HepG2 (cell line): ENCODE measurements around the gene MST1. TPM values are rescaled to one million over a fixed set of nuclear protein-coding genes. Genes with fewer than 3 reads are reported as not detected.

Experiments used
- ERF ChIP-seq: IDR thresholded peaks from 2 replicates; pipeline ENCODE4 v1.6.1; 2018; ENCODE audit warnings: missing biosample characterization, missing genetic modification reagents
- GTF3A ChIP-seq: sonication (generic); formaldehyde crosslinking; conservative IDR thresholded peaks from 2 replicates; pipeline ENCODE4 v1.4.0; 2020; ENCODE audit warnings: mild to moderate bottlenecking, missing genetic modification reagents
- HNRNPH1 ChIP-seq: fragments of 200-400 bp; formaldehyde crosslinking; optimal IDR thresholded peaks from 2 replicates; pipeline ENCODE3; 2017; ENCODE audit warnings: mild to moderate bottlenecking, low read depth, low read length
- MXD4 ChIP-seq: IDR thresholded peaks from 2 replicates; pipeline ENCODE4 v1.6.1; 2016; ENCODE audit warnings: mild to moderate bottlenecking, missing biosample characterization, missing genetic modification reagents
- NFYC ChIP-seq: IDR thresholded peaks from 2 replicates; pipeline ENCODE4 v1.6.1; 2016; ENCODE audit warnings: missing genetic modification reagents, missing compliant biosample characterization
- NR2F1 ChIP-seq, 2 experiments: fragments of 450-650 bp in 1 of 2; formaldehyde crosslinking in 1 of 2; IDR thresholded peaks; 2 replicates each; pipeline versions ENCODE4 v1.5.0 to v1.6.1; 2016 to 2020; ENCODE audit warnings: mild to moderate bottlenecking in 1 of 2, missing compliant biosample characterization in 1 of 2, missing genetic modification reagents in 1 of 2, moderate library complexity in 1 of 2
- PCBP1 ChIP-seq: fragments of 200-400 bp; formaldehyde crosslinking; IDR thresholded peaks from 2 replicates; pipeline ENCODE4 v1.6.1; 2017; ENCODE audit warnings: mild to moderate bottlenecking, low read depth, low read length, borderline replicate concordance
- RBM39 ChIP-seq: fragments of 200-400 bp; formaldehyde crosslinking; IDR thresholded peaks from one replicate; pipeline ENCODE4 v1.6.1; 2018; ENCODE audit warnings: antibody characterized with exemption, mild to moderate bottlenecking, low read depth, low read length; ENCODE audit not compliant: poor library complexity, severe bottlenecking
- SKI ChIP-seq: fragments of 450-650 bp; IDR thresholded peaks from one replicate; pipeline ENCODE4 v1.6.1; 2018; ENCODE audit warnings: mild to moderate bottlenecking; ENCODE audit not compliant: partially characterized antibody
- ZFP1 ChIP-seq: IDR thresholded peaks from 2 replicates; pipeline ENCODE4 v1.6.1; 2016
- ZNF382 ChIP-seq: sonication (generic); formaldehyde crosslinking; IDR thresholded peaks from 2 replicates; pipeline ENCODE4 v1.5.0; 2020; ENCODE audit warnings: missing genetic modification reagents, mild to moderate bottlenecking, borderline replicate concordance
- ZNF547 ChIP-seq: sonication (generic); formaldehyde crosslinking; IDR thresholded peaks from 2 replicates; pipeline ENCODE4 v1.5.1; 2020; ENCODE audit warnings: mild to moderate bottlenecking, missing genetic modification reagents
- ZNF557 ChIP-seq: sonication (generic); formaldehyde crosslinking; IDR thresholded peaks from 2 replicates; pipeline ENCODE4 v1.4.0; 2020; ENCODE audit warnings: missing genetic modification reagents
- ZNF766 ChIP-seq: sonication (generic); formaldehyde crosslinking; IDR thresholded peaks from 2 replicates; pipeline ENCODE4 v1.5.0; 2020; ENCODE audit warnings: missing genetic modification reagents, borderline replicate concordance
- polyA plus RNA-seq, 8 experiments: library from polyadenylated mRNA; depleted of rRNA in 3 of 8; stranded (reverse) in 7 of 8; unstranded in 1 of 8; fragments of >200 nt; fragmentation: Illumina TruSeq in 4 of 8; extraction: Trizol in 4 of 8; gene quantifications; 2 replicates each; pipeline versions ENCODE4 v1.2.1 to v1.2.3, GENCODE V29; 2011 to 2016; ENCODE audit warnings: low read depth in 4 of 8, missing spikeins in 1 of 8, mixed read lengths in 1 of 8; ENCODE audit not compliant: insufficient read depth in 1 of 8
- total RNA-seq, 5 experiments: library from RNA; depleted of rRNA; stranded (reverse); fragments of >200 nt; fragmentation: Illumina TruSeq; extraction: Trizol; gene quantifications; 2 replicates each; pipeline ENCODE4 v1.2.3, GENCODE V29; 2016; ENCODE audit warnings: low read depth in 1 of 5
- TF ChIP-seq, protein P1 (sequence below): IDR thresholded peaks from 2 replicates; pipeline ENCODE4 v1.6.1; 2012; ENCODE audit warnings: low read length, improper control_type of control experiment
- TF ChIP-seq, protein P2 (sequence below): IDR thresholded peaks from 2 replicates; pipeline ENCODE4 v1.6.1; 2016; ENCODE audit warnings: low read depth, control low read depth
- TF ChIP-seq, protein P3 (sequence below): sonication (generic); formaldehyde crosslinking; IDR thresholded peaks from 2 replicates; pipeline ENCODE4 v1.4.0; 2020; ENCODE audit warnings: missing genetic modification reagents
- TF ChIP-seq, protein P4 (sequence below): sonication (generic); formaldehyde crosslinking; IDR thresholded peaks from 2 replicates; pipeline ENCODE4 v1.4.0; 2020; ENCODE audit warnings: missing genetic modification reagents
- TF ChIP-seq, protein P5 (sequence below): sonication (generic); formaldehyde crosslinking; IDR thresholded peaks from 2 replicates; pipeline ENCODE4 v1.8.0; 2022; ENCODE audit warnings: mild to moderate bottlenecking, missing genetic modification reagents, moderate library complexity
- TF ChIP-seq, protein P6 (sequence below): sonication (generic); formaldehyde crosslinking; IDR thresholded peaks from 2 replicates; pipeline ENCODE4 v1.5.1; 2020; ENCODE audit warnings: mild to moderate bottlenecking, missing genetic modification reagents, moderate library complexity

Gene MST1
- total and polyA plus RNA-seq, 2 of the 13 experiments (the other 11 are each of a cell fraction or from before 2014, with no cell fraction given): 189 to 452 TPM

DNA sequence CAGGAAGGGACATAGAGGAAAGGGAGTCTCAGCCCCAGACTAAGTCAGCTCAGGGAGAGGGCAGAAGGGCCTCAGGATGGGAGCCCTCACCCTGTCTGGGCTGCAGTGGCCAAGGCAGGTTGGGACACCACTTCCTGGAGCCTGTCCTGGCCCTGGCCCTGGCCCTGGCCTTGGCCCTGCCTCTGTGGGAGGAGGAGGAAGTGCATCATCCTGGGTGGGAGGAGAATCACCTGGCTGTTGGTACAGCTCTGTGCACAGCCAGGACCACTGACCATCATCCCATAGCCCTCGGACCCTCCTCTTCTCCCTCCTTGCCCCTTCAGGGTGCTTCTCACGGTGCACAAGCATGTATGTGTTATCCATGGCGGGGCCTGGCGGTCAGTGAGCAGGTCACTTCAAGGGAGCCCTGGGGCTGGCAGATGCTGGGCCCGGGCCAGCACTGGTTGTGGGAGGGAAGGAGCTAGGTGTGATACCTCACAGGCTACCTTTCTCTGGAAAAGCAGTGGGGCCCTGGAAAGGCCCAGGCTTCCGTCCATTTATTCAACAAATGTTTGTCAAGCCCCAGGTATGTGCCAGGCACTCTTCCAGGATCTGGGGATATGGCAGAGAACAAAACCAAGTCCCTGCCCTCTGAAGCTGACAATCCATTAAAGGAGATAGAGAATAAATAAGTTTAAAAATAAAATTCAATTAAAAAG, 23.3 kb downstream of the MST1 start (continued):
- TF ChIP-seq, protein P1, sequence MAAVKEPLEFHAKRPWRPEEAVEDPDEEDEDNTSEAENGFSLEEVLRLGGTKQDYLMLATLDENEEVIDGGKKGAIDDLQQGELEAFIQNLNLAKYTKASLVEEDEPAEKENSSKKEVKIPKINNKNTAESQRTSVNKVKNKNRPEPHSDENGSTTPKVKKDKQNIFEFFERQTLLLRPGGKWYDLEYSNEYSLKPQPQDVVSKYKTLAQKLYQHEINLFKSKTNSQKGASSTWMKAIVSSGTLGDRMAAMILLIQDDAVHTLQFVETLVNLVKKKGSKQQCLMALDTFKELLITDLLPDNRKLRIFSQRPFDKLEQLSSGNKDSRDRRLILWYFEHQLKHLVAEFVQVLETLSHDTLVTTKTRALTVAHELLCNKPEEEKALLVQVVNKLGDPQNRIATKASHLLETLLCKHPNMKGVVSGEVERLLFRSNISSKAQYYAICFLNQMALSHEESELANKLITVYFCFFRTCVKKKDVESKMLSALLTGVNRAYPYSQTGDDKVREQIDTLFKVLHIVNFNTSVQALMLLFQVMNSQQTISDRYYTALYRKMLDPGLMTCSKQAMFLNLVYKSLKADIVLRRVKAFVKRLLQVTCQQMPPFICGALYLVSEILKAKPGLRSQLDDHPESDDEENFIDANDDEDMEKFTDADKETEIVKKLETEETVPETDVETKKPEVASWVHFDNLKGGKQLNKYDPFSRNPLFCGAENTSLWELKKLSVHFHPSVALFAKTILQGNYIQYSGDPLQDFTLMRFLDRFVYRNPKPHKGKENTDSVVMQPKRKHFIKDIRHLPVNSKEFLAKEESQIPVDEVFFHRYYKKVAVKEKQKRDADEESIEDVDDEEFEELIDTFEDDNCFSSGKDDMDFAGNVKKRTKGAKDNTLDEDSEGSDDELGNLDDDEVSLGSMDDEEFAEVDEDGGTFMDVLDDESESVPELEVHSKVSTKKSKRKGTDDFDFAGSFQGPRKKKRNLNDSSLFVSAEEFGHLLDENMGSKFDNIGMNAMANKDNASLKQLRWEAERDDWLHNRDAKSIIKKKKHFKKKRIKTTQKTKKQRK: no peak
- TF ChIP-seq GTF3A (CRISPR knock-in tag) (no peak), HNRNPH1 (no peak), ZNF766 (CRISPR knock-in tag) (no peak), ZNF557 (no peak), RBM39 (no peak), ZNF547 (no peak), MXD4 (no peak), ZFP1 (CRISPR knock-in tag) (no peak), ZNF382 (CRISPR knock-in tag) (no peak), ERF (CRISPR knock-in tag) (peak; percentile 67; the same call in 1 of the 2 replicates), NR2F1 (CRISPR knock-in tag; IDR thresholded peaks at IDR 0.05) (peak; percentile 26 to 83; a peak in 2 of 4 replicates), SKI (peak; percentile 74), NFYC (CRISPR knock-in tag) (no peak), PCBP1 (no peak)
- TF ChIP-seq, protein P2, sequence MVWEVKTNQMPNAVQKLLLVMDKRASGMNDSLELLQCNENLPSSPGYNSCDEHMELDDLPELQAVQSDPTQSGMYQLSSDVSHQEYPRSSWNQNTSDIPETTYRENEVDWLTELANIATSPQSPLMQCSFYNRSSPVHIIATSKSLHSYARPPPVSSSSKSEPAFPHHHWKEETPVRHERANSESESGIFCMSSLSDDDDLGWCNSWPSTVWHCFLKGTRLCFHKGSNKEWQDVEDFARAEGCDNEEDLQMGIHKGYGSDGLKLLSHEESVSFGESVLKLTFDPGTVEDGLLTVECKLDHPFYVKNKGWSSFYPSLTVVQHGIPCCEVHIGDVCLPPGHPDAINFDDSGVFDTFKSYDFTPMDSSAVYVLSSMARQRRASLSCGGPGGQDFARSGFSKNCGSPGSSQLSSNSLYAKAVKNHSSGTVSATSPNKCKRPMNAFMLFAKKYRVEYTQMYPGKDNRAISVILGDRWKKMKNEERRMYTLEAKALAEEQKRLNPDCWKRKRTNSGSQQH (CRISPR knock-in tag): no peak
- TF ChIP-seq, protein P3, sequence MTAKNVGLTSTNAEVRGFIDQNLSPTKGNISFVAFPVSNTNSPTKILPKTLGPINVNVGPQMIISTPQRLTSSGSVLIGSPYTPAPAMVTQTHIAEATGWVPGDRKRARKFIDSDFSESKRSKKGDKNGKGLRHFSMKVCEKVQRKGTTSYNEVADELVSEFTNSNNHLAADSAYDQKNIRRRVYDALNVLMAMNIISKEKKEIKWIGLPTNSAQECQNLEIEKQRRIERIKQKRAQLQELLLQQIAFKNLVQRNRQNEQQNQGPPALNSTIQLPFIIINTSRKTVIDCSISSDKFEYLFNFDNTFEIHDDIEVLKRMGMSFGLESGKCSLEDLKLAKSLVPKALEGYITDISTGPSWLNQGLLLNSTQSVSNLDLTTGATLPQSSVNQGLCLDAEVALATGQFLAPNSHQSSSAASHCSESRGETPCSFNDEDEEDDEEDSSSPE (CRISPR knock-in tag): no peak
- TF ChIP-seq, protein P4, sequence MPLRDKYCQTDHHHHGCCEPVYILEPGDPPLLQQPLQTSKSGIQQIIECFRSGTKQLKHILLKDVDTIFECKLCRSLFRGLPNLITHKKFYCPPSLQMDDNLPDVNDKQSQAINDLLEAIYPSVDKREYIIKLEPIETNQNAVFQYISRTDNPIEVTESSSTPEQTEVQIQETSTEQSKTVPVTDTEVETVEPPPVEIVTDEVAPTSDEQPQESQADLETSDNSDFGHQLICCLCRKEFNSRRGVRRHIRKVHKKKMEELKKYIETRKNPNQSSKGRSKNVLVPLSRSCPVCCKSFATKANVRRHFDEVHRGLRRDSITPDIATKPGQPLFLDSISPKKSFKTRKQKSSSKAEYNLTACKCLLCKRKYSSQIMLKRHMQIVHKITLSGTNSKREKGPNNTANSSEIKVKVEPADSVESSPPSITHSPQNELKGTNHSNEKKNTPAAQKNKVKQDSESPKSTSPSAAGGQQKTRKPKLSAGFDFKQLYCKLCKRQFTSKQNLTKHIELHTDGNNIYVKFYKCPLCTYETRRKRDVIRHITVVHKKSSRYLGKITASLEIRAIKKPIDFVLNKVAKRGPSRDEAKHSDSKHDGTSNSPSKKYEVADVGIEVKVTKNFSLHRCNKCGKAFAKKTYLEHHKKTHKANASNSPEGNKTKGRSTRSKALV (CRISPR knock-in tag): no peak
- TF ChIP-seq, protein P5, sequence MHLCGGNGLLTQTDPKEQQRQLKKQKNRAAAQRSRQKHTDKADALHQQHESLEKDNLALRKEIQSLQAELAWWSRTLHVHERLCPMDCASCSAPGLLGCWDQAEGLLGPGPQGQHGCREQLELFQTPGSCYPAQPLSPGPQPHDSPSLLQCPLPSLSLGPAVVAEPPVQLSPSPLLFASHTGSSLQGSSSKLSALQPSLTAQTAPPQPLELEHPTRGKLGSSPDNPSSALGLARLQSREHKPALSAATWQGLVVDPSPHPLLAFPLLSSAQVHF: no peak
- TF ChIP-seq, protein P6, sequence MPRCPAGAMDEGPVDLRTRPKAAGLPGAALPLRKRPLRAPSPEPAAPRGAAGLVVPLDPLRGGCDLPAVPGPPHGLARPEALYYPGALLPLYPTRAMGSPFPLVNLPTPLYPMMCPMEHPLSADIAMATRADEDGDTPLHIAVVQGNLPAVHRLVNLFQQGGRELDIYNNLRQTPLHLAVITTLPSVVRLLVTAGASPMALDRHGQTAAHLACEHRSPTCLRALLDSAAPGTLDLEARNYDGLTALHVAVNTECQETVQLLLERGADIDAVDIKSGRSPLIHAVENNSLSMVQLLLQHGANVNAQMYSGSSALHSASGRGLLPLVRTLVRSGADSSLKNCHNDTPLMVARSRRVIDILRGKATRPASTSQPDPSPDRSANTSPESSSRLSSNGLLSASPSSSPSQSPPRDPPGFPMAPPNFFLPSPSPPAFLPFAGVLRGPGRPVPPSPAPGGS (CRISPR knock-in tag): no peak
